Neural cell (in vitro differentiated cells): ENCODE data around the gene NTN5. TPM values are rescaled to one million over a fixed set of nuclear protein-coding genes. Genes with fewer than 3 reads are reported as not detected.

Source experiments
- H2AFZ ChIP-seq: fragments of 200-600, 300-800 bp; sonication (generic), shearing (Covaris generic); 2 replicates; pipeline ENCODE4 v1.6.0; 2014; ENCODE audit warnings: low read depth, mild to moderate bottlenecking, antibody characterized with exemption, low read length, moderate library complexity
- H3F3A ChIP-seq: fragments of 200-600 bp; shearing (Covaris generic); 2 replicates; pipeline ENCODE4 v1.6.1; 2016; ENCODE audit warnings: mild to moderate bottlenecking, moderate library complexity, mixed read lengths, antibody characterized with exemption, low read length; ENCODE audit not compliant: insufficient read depth, poor library complexity, severe bottlenecking
- H3K27ac ChIP-seq: fragments of 200-600, 300-800 bp; sonication (generic), shearing (Covaris generic); 2 replicates; pipeline ENCODE4 v1.5.1; 2014; ENCODE audit warnings: mild to moderate bottlenecking, low read length, moderate library complexity
- H3K27me3 ChIP-seq: fragments of 300-800, 200-600 bp; sonication (generic), shearing (Covaris generic); 2 replicates; pipeline ENCODE4 v1.6.0; 2014; ENCODE audit warnings: mild to moderate bottlenecking, low read depth, low read length, moderate library complexity; ENCODE audit not compliant: insufficient read depth
- H3K36me3 ChIP-seq: fragments of 300-800, 200-600 bp; sonication (generic), shearing (Covaris generic); 2 replicates; pipeline ENCODE4 v1.5.1; 2014; ENCODE audit warnings: mild to moderate bottlenecking, antibody characterized with exemption, low read length, moderate library complexity; ENCODE audit not compliant: insufficient read depth
- H3K4me2 ChIP-seq: fragments of 300-800, 200-600 bp; sonication (generic), shearing (Covaris generic); 2 replicates; pipeline ENCODE4 v1.6.0; 2014; ENCODE audit warnings: mild to moderate bottlenecking, low read length
- H3K4me3 ChIP-seq: fragments of 300-800, 200-600 bp; sonication (generic), shearing (Covaris generic); 2 replicates; pipeline ENCODE4 v1.5.1; 2014; ENCODE audit warnings: mild to moderate bottlenecking, low read length, moderate library complexity
- H3K79me2 ChIP-seq: fragments of 200-600 bp; shearing (Covaris generic); replicated peaks from 2 replicates; pipeline ENCODE4 v1.6.0; 2014; ENCODE audit warnings: mild to moderate bottlenecking, low read length, moderate library complexity; ENCODE audit not compliant: insufficient read depth
- H3K9ac ChIP-seq: fragments of 300-800, 200-600 bp; sonication (generic), shearing (Covaris generic); 2 replicates; pipeline ENCODE4 v1.6.1; 2016; ENCODE audit warnings: mild to moderate bottlenecking, low read length, mixed read lengths
- H3K9me2 ChIP-seq: fragments of 200-600 bp; shearing (Covaris generic); 2 replicates; pipeline ENCODE4 v1.6.1; 2016; ENCODE audit warnings: mild to moderate bottlenecking, low read length, mixed read lengths; ENCODE audit not compliant: insufficient read depth
- H3K9me3 ChIP-seq: fragments of 200-600, 300-800 bp; sonication (generic), shearing (Covaris generic); 2 replicates; pipeline ENCODE4 v1.6.1; 2016; ENCODE audit warnings: mild to moderate bottlenecking, mixed run types, low read length, moderate library complexity, mixed read lengths
- H4K20me1 ChIP-seq: fragments of 200-600 bp; shearing (Covaris generic); 2 replicates; pipeline ENCODE4 v1.6.1; 2016; ENCODE audit warnings: mild to moderate bottlenecking, mixed run types; ENCODE audit not compliant: insufficient read depth
- EP300 ChIP-seq: fragments of 450-650 bp; conservative IDR thresholded peaks from 2 replicates; pipeline ENCODE4 v1.6.1; 2014; ENCODE audit warnings: antibody characterized with exemption, mild to moderate bottlenecking, moderate library complexity; ENCODE audit not compliant: poor library complexity, severe bottlenecking
- EZH2 ChIP-seq: fragments of 200-600, 300-800 bp; shearing (Covaris generic), sonication (generic); IDR thresholded peaks from 2 replicates; pipeline ENCODE4 v1.6.1; 2014; ENCODE audit warnings: antibody characterized with exemption, low read length, borderline replicate concordance, mild to moderate bottlenecking; ENCODE audit not compliant: insufficient read depth, poor library complexity, severe bottlenecking
- MXI1 ChIP-seq: fragments of 450-650 bp; conservative IDR thresholded peaks from 2 replicates; pipeline ENCODE4 v1.6.1; 2014; ENCODE audit warnings: antibody characterized with exemption, mild to moderate bottlenecking; ENCODE audit not compliant: poor library complexity, severe bottlenecking
- POLR2AphosphoS5 ChIP-seq: IDR thresholded peaks from 2 replicates; pipeline ENCODE4 v1.6.1; 2012
- RAD21 ChIP-seq: fragments of 450-650 bp; conservative IDR thresholded peaks from 2 replicates; pipeline ENCODE4 v1.6.1; 2014; ENCODE audit warnings: antibody characterized with exemption, mild to moderate bottlenecking, moderate library complexity
- REST ChIP-seq: IDR thresholded peaks from 2 replicates; pipeline ENCODE4 v1.6.1; 2012; ENCODE audit warnings: borderline replicate concordance
- SMC3 ChIP-seq: fragments of 450-650 bp; conservative IDR thresholded peaks from 2 replicates; pipeline ENCODE4 v1.6.1; 2014; ENCODE audit warnings: antibody characterized with exemption, mild to moderate bottlenecking, moderate library complexity; ENCODE audit not compliant: poor library complexity
- TAF1 ChIP-seq: IDR thresholded peaks from 2 replicates; pipeline ENCODE4 v1.6.1; 2012; ENCODE audit warnings: low read depth
- polyA plus RNA-seq: library from polyadenylated mRNA; depleted of rRNA; stranded (reverse); fragments of >200 nt; gene quantifications from 2 replicates; pipeline ENCODE4 v1.2.3, GENCODE V29; 2014
- TF ChIP-seq, protein P1 (sequence below): fragments of 450-650 bp; IDR thresholded peaks from 2 replicates; pipeline ENCODE4 v1.5.1; 2014; ENCODE audit warnings: antibody characterized with exemption, mild to moderate bottlenecking, moderate library complexity; ENCODE audit not compliant: poor library complexity, severe bottlenecking

The NTN5 gene
- polyA plus RNA-seq, 1 donor from 2014 or later: not detected

GRCh38 chr19:48665786-48666185 lies 7.0 kb downstream of the NTN5 start:
- Histone ChIP-seq H3K27ac (no peak overlapping the region), H3K36me3 (no peaks in the 10 kb centered on the region), H3K9me3 (no peaks in the 10 kb centered on the region), H3K27me3 (no peaks in the 10 kb centered on the region), H3F3A (no peaks in the 10 kb centered on the region), H3K4me2 (no peak overlapping the region), H2AFZ (no peak overlapping the region), H3K79me2 (no peaks in the 10 kb centered on the region), H3K9me2 (no peaks in the 10 kb centered on the region), H4K20me1 (no peaks in the 10 kb centered on the region), H3K9ac (no peak overlapping the region), H3K4me3 (no peak overlapping the region)
- TF ChIP-seq EZH2 (no peak), TAF1 (no peak), REST (no peak), SMC3 (no peak), RAD21 (no peak), MXI1 (no peak), EP300 (no peak), POLR2AphosphoS5 (no peak)
- TF ChIP-seq, protein P1, sequence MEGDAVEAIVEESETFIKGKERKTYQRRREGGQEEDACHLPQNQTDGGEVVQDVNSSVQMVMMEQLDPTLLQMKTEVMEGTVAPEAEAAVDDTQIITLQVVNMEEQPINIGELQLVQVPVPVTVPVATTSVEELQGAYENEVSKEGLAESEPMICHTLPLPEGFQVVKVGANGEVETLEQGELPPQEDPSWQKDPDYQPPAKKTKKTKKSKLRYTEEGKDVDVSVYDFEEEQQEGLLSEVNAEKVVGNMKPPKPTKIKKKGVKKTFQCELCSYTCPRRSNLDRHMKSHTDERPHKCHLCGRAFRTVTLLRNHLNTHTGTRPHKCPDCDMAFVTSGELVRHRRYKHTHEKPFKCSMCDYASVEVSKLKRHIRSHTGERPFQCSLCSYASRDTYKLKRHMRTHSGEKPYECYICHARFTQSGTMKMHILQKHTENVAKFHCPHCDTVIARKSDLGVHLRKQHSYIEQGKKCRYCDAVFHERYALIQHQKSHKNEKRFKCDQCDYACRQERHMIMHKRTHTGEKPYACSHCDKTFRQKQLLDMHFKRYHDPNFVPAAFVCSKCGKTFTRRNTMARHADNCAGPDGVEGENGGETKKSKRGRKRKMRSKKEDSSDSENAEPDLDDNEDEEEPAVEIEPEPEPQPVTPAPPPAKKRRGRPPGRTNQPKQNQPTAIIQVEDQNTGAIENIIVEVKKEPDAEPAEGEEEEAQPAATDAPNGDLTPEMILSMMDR: no peak

DNA sequence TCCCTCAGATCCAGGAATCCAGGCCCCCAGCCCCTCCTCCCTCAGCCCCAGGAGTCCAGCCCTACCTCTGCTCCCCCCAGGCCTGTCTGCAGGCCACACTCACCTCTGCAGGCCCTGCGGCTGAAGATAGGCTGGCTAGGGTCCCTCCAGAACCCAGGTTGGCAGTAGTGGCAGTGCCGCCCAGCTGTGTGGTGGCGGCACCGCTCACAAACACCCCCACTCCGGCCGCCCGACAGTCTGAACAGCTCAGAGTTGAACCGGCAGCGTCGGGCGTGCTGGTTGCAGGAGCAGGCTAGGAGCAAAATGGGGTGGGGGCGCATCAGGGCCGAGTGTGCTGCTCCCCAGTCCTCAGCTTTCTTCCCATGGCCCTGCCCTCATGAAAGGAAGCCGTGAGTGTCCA lies 8.3 kb downstream of the NTN5 start:
- no peak overlapping the region for H3K27ac ChIP-seq
- no peak overlapping the region for H3K9ac ChIP-seq
- no peak overlapping the region for H3K4me3 ChIP-seq
- H3K27me3 ChIP-seq: no peaks in the 10 kb centered on the region
- TF ChIP-seq, protein P1: no peak
- no peak for TF ChIP-seq POLR2AphosphoS5
- H2AFZ ChIP-seq: no peak overlapping the region
- H3K9me3 ChIP-seq: no peaks in the 10 kb centered on the region
- H3K36me3 ChIP-seq: no peaks in the 10 kb centered on the region
- H3K4me2 ChIP-seq: no peak overlapping the region
- no peaks in the 10 kb centered on the region for H3K9me2 ChIP-seq
- no peaks in the 10 kb centered on the region for H3F3A ChIP-seq
- no peaks in the 10 kb centered on the region for H4K20me1 ChIP-seq
- no peaks in the 10 kb centered on the region for H3K79me2 ChIP-seq
